Left lung (tissue), 10 donors: ENCODE measurements around the gene NCBP1. TPM values are rescaled to one million over a fixed set of nuclear protein-coding genes. Genes with fewer than 3 reads are reported as not detected.

ENCODE experiments used
- ATAC-seq: fragments of 200-7000 bp; cut with Tn5 transposase; one replicate; pipeline ENCODE4 v1.9.1; 2020; ENCODE audit warnings: moderate library complexity
- DNase-seq, 4 donors: peaks; one replicate each; pipeline ENCODE4 v3.0.0-alpha.2; 2013 to 2020
- H3K27ac ChIP-seq, 2 donors: fragments of 200-600 bp; sonication (generic) in 1 of 2; one replicate each; pipeline versions ENCODE4 v1.5.0 to v1.8.0; 2020 to 2021
- H3K27me3 ChIP-seq, 2 donors: fragments of 200-600 bp; sonication (generic) in 1 of 2; one replicate each; pipeline versions ENCODE4 v1.5.0 to v1.8.0; 2020 to 2021
- H3K36me3 ChIP-seq, 2 donors: fragments of 200-600 bp; sonication (generic) in 1 of 2; one replicate each; pipeline versions ENCODE4 v1.5.0 to v1.8.0; 2020 to 2021
- H3K4me1 ChIP-seq, 2 donors: fragments of 200-600 bp; one replicate each; pipeline ENCODE4 v1.8.0; 2021
- H3K4me3 ChIP-seq, 2 donors: fragments of 200-600 bp; sonication (generic) in 1 of 2; one replicate each; pipeline versions ENCODE4 v1.5.0 to v1.8.0; 2020 to 2021; ENCODE audit warnings: mild to moderate bottlenecking in 1 of 2
- H3K9me3 ChIP-seq, 2 donors: fragments of 200-600 bp; sonication (generic) in 1 of 2; one replicate each; pipeline versions ENCODE4 v1.5.0 to v1.8.0; 2020 to 2021
- intact Hi-C, 2 donors: fragments of 100-400 bp; cut with DNase I; formaldehyde crosslinking; loops; one replicate each; pipeline versions ENCODE4 v1.11.2 to v1.14.2; 2022
- polyA plus RNA-seq, 6 donors: library from polyadenylated mRNA; unstranded; fragments of 120-200 nt; gene quantifications; one replicate each; pipeline ENCODE4 v1.2.1, GENCODE V29; 2013; ENCODE audit not compliant: insufficient read length in 6 of 6
- total RNA-seq, 2 donors: library from RNA; stranded (reverse); fragmentation: NEBNext Ultra II Directional; extraction: Animal tissue kit (Norgen Biotek cat#: 25700); gene quantifications; one replicate each; pipeline ENCODE4 v1.2.1, GENCODE V29; 2021
- TF ChIP-seq, protein P1 (sequence below), 2 donors: fragments of 200-600 bp; sonication (generic) in 1 of 2; IDR thresholded peaks; one replicate each; pipeline versions ENCODE4 v1.5.0 to v1.8.0; 2021; ENCODE audit warnings: antibody characterized with exemption in 2 of 2
- donor health status: DM: no; HTN: yes; CAD: no.
- donor health status: DM: no; HTN: no; CAD: no.

The NCBP1 gene
- total and polyA plus RNA-seq, 8 donors = 28.7 to 54.2 (median 49.1) TPM

DNA sequence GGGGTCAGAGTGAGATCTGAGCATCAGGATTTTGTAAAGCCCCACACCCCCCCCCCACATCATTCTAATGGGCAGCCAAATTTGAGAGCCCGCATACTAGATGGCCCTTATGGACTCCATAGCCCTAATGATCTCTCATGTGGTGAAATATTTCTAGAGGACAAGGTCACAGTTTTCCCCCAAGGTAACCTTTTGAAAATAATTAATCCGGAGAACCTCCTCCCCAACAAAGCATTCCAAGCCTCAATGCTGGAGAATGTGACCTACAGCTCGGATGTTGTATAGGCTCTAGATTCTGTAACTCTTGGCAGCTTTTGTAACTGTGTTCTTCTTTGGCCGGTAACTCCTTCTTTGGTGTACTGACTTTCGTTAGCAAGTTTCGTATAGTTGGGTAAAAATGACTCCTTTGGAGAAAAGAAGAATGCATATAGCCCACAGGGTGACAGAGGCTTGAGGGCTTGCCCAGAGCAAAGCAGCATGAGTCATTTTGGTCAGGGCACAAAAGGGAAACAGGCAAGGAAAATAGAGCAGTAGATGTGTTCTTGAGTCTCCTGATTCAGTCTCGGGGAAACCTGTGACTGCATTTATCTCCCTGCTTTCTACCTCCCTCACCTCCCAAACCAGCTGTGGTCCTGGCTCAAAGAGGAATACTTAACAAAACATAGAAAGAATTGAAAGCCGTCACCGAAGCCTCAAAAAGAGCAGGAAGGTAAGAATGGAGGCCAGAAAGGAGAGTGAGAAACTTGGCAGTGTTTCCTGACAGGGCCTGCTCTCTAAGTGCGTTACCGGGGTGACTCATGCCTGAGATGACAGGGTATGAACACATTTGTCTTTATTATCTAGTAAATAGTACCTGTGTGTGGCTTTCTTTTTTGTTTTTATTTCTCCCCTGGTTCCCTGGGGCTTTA lies 70.1 kb downstream of the NCBP1 start:
- Histone ChIP-seq H3K27me3 (peaks cover 6 to 15% of the 10 kb centered on the region in 2 donors), H3K4me1 (no peaks in the 10 kb centered on the region), H3K9me3 (no peaks in the 10 kb centered on the region), H3K27ac (no peak overlapping the region), H3K4me3 (no peak overlapping the region), H3K36me3 (no peaks in the 10 kb centered on the region)
- peak; percentile 76 for ATAC-seq
- no peak for DNase-seq
- intact Hi-C loops = no loop called here
- TF ChIP-seq, protein P1, sequence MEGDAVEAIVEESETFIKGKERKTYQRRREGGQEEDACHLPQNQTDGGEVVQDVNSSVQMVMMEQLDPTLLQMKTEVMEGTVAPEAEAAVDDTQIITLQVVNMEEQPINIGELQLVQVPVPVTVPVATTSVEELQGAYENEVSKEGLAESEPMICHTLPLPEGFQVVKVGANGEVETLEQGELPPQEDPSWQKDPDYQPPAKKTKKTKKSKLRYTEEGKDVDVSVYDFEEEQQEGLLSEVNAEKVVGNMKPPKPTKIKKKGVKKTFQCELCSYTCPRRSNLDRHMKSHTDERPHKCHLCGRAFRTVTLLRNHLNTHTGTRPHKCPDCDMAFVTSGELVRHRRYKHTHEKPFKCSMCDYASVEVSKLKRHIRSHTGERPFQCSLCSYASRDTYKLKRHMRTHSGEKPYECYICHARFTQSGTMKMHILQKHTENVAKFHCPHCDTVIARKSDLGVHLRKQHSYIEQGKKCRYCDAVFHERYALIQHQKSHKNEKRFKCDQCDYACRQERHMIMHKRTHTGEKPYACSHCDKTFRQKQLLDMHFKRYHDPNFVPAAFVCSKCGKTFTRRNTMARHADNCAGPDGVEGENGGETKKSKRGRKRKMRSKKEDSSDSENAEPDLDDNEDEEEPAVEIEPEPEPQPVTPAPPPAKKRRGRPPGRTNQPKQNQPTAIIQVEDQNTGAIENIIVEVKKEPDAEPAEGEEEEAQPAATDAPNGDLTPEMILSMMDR (IDR thresholded peaks at IDR 0.05) = no peak

DNA sequence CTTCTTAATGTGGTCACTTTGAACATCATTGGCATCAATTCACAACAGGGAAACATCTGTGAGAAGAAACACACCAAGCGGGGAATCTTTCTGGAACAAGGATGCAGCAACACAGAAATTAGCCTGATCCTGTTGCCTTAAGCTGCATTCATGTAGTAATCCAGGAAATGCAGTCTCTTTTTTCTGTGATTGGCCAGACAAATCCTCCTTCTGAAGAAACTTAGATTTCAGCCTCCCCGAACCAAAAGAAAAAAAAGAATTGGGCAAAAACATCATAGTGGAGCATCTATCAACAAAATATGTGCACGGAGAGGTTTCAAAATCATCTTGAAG lies 70.7 kb downstream of the NCBP1 start:
- Histone ChIP-seq H3K27me3 (peaks cover 6 to 19% of the 10 kb centered on the region in 2 donors), H3K27ac (no peak overlapping the region), H3K4me1 (no peaks in the 10 kb centered on the region), H3K9me3 (no peaks in the 10 kb centered on the region), H3K36me3 (no peaks in the 10 kb centered on the region), H3K4me3 (no peak overlapping the region)
- no peak for DNase-seq
- TF ChIP-seq, protein P1 (IDR thresholded peaks at IDR 0.05) = no peak
- intact Hi-C loops = no loop called here
- no peak for ATAC-seq

DNA sequence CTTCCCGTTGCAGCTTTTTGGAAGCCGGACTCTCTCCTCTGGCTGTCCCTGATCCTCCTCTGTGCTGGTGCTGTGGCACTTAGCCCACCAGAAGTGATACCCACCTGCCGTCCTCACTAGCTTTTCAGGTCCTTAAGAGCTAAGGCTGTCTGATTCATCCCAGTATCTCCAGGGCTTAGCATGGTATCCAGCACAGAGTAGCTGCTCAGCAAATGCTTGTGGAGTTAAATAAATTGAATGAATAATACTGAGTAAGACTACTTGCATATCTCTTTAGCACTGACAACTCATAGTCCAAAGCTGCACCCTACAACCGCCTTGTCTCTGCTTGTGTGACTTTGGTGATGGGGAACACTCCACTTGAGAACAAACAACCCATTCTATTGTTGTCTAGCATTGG lies 71.2 kb downstream of the NCBP1 start:
- Histone ChIP-seq H3K4me1 (no peaks in the 10 kb centered on the region), H3K36me3 (no peaks in the 10 kb centered on the region), H3K27me3 (peaks cover 6 to 25% of the 10 kb centered on the region in 2 donors), H3K9me3 (no peaks in the 10 kb centered on the region), H3K27ac (no peak overlapping the region), H3K4me3 (no peak overlapping the region)
- TF ChIP-seq, protein P1 (IDR thresholded peaks at IDR 0.05) = no peak
- ATAC-seq = no peak
- intact Hi-C loops = no loop called here
- no peak for DNase-seq

DNA sequence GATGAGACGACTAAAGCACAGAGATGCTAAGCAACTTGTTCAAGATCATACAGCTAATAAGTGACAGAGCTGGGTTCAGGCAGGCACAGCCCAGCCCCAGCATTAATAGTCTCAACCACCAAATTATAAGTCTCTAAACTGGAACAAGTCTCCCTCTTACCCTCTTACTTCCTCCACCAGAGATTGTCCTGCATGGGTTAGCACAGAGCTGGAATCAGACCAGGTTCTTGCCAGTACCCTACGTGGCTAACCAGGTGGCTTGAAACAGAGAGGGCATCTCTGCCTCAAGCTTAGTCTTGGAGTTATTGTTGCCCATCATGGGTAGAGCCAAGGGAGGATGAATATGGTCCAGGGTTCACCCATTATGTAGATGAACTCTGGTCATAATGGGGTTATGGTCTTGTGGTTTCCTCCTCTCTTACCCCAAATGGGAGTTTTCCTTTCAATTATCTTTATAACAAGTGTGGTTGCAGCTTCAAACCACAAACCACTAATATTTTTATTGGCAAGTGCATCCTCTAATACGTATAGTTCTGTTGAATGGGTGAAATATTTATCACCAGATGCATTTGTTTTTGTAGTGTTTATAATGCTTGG lies 71.8 kb downstream of the NCBP1 start:
- no peak overlapping the region for H3K27ac ChIP-seq
- no peaks in the 10 kb centered on the region for H3K36me3 ChIP-seq
- no peaks in the 10 kb centered on the region for H3K9me3 ChIP-seq
- DNase-seq (no peak), ATAC-seq (no peak)
- H3K4me1 ChIP-seq = no peaks in the 10 kb centered on the region
- TF ChIP-seq, protein P1 (IDR thresholded peaks at IDR 0.05) = no peak
- intact Hi-C loops = no loop called here
- H3K4me3 ChIP-seq = no peak overlapping the region
- H3K27me3 ChIP-seq = peaks cover 6 to 25% of the 10 kb centered on the region in 2 donors

DNA sequence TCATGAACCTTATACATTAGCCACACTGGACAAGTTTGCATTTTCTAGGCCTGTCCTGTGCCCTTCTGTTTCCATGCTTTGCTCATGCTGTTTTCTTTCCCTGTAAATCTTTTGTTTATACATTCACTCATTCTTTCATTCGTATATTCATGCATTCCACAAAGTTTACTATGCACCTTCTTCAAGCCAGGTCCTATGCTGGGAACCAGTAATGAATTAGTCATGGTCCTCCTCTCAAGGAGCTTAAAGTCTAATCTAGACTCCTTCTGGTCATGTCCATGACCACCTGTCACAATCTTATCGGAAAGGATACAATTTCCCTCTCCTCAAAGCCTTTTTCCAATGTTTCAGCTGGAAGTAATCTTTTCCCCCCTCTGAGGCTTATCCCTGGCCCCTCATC lies 72.6 kb downstream of the NCBP1 start:
- TF ChIP-seq, protein P1 (IDR thresholded peaks at IDR 0.05) = no peak
- H3K36me3 ChIP-seq = no peaks in the 10 kb centered on the region
- H3K9me3 ChIP-seq = no peaks in the 10 kb centered on the region
- peaks cover 6 to 24% of the 10 kb centered on the region in 2 donors for H3K27me3 ChIP-seq
- ATAC-seq (no peak), DNase-seq (no peak)
- H3K4me1 ChIP-seq = no peaks in the 10 kb centered on the region
- no peak overlapping the region for H3K27ac ChIP-seq
- H3K4me3 ChIP-seq = no peak overlapping the region
- intact Hi-C loops = no loop called here
